HG02763 (cell line): ENCODE data around the gene ADGRG7.

Experiments used
- ATAC-seq: cut with Tn5 transposase; IDR thresholded peaks from one replicate; pipeline ENCODE4 v1.9.1; 2021; ENCODE audit warnings: mild to moderate bottlenecking, moderate library complexity; ENCODE audit not compliant: unreplicated experiment

ADGRG7 gene

GRCh38 chr3:100600181-100601042, 9.0 kb upstream of the ADGRG7 start:
- ATAC-seq, result no peak

- no peak for ATAC-seq
These were observed 6.6 kb upstream of the ADGRG7 start for GRCh38 chr3:100602506-100603444.

- ATAC-seq, result no peak
These were observed 5.9 kb upstream of the ADGRG7 start for GRCh38 chr3:100603469-100603868.

- ATAC-seq, result no peak
These were observed 4.0 kb upstream of the ADGRG7 start for GRCh38 chr3:100605358-100605757.

- peak; percentile 74 for ATAC-seq
These were observed 2.4 kb upstream of the ADGRG7 start for GRCh38 chr3:100606894-100607512.

GRCh38 chr3:100609963-100610362, 562 bp downstream of the ADGRG7 start:
- no peak for ATAC-seq

GRCh38 chr3:100611221-100611620, 1.8 kb downstream of the ADGRG7 start:
- no peak for ATAC-seq

- peak; percentile 53 for ATAC-seq
These were observed 4.5 kb downstream of the ADGRG7 start for GRCh38 chr3:100613721-100614390.

- ATAC-seq, result no peak
These were observed 5.5 kb downstream of the ADGRG7 start for GRCh38 chr3:100614941-100615340.

GRCh38 chr3:100615684-100616083, 6.3 kb downstream of the ADGRG7 start:
- ATAC-seq, result no peak

- no peak for ATAC-seq
These were observed 11.8 kb downstream of the ADGRG7 start for GRCh38 chr3:100621251-100621650.

GRCh38 chr3:100627491-100627890, 18.1 kb downstream of the ADGRG7 start:
- no peak for ATAC-seq

- no peak for ATAC-seq
These were observed 20.2 kb downstream of the ADGRG7 start for GRCh38 chr3:100629421-100630127.

- ATAC-seq, result no peak
These were observed 21.3 kb downstream of the ADGRG7 start for GRCh38 chr3:100630664-100631063.

GRCh38 chr3:100631236-100631635, 21.8 kb downstream of the ADGRG7 start:
- no peak for ATAC-seq

GRCh38 chr3:100634493-100635272, 25.3 kb downstream of the ADGRG7 start:
- no peak for ATAC-seq

- no peak for ATAC-seq
These were observed 25.9 kb downstream of the ADGRG7 start for GRCh38 chr3:100635273-100635701.

- ATAC-seq, result no peak
These were observed 27.8 kb downstream of the ADGRG7 start for GRCh38 chr3:100637197-100637631.

GRCh38 chr3:100640633-100641032, 31.2 kb downstream of the ADGRG7 start:
- ATAC-seq, result no peak
